HT-29 (cell line): ENCODE measurements around the gene ID2. TPM values are rescaled to one million over a fixed set of nuclear protein-coding genes. Genes with fewer than 3 reads are reported as not detected.
A peak's percentile ranks its signal among the peaks of the same experiment; 100 is the strongest.

ENCODE experiments used
- DNase-seq: peaks from one replicate; pipeline ENCODE4 v3.0.0-alpha.2; 2015; ENCODE audit warnings: low spot score
- total RNA-seq: library from RNA; depleted of rRNA; stranded (reverse); fragments of >200 nt; shearing (Covaris generic); gene quantifications from 2 replicates; pipeline ENCODE4 v1.2.3, GENCODE V29; 2014; rRNA removed

The ID2 gene, protein sequence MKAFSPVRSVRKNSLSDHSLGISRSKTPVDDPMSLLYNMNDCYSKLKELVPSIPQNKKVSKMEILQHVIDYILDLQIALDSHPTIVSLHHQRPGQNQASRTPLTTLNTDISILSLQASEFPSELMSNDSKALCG
- 152 and 161 TPM in 2 replicates for total RNA-seq

DNA sequence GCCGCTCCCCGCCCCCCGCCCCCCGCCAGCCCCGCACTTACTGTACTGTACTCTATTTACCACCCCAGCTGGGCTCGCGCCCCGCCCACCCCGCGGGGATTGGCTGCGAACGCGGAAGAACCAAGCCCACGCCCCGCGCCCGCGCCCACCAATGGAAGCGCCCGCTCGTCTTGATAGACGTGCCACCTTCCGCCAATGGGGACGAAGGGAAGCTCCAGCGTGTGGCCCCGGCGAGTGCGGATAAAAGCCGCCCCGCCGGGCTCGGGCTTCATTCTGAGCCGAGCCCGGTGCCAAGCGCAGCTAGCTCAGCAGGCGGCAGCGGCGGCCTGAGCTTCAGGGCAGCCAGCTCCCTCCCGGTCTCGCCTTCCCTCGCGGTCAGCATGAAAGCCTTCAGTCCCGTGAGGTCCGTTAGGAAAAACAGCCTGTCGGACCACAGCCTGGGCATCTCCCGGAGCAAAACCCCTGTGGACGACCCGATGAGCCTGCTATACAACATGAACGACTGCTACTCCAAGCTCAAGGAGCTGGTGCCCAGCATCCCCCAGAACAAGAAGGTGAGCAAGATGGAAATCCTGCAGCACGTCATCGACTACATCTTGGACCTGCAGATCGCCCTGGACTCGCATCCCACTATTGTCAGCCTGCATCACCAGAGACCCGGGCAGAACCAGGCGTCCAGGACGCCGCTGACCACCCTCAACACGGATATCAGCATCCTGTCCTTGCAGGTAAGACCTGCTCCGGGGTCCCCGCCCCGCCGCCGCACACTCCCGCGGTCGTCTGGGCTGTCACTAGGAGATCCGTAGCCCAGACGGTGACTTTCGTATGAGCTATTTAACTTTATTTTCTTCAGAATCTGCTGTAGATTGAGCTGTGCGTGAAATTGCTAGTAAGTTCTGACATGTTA, at the start of gene ID2:
Gene ID2, plus strand, starts transcription at position 271 of the 907 bp plus-strand sequence. Its CDS starts 110 bp downstream, at position 381.
- DNase-seq = peak; percentile 98

DNA sequence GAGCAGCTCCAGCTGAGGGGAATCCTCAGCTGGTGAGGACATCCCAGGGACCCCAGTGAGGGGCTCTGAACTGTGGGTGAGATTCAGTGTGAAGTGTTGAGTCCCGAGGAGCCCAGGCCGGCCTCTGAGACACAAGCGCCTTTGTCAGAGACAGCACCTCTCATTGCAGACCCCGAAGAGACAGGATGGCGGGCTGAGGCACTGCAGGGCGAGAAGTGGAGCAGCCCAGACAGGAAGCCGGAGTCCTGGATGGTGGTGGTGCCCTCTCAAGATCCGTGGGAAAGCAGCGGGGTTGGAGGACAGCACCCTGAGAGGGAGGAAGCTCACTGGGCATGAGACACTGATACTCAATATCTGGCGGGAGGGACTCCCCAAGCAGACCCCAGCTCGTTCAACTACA, 49.1 kb upstream of the ID2 start:
- DNase-seq = no peak

DNA sequence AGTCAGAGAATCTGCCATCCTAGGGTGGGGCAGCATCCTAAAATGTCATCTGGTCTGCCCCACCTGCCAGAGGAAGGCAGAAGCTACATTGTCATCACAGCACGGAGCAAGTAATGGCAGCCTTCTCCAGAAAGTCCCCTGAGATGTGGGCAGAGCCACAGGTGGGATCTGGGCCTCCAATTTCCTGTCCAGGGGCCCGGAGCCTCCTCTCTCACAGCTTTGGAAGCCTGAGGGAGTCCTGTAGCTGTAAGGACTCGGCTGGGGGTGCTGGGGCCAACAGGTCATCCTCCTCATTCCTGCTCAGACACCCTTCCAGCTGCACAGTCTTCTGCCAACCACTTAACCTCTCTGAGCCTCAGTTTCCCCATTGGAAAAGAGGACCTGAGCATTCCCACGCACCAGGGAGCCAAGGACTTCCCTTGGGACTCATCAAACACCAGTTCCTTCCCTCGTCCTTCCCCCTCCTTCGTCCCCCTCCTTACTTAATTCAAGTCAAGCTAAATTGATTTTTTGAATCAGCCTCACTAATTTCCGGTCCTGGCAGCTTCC, 48.6 kb upstream of the ID2 start:
- DNase-seq = no peak

GRCh38 chr2:8633735-8634313, 48.0 kb upstream of the ID2 start:
- DNase-seq = peak; percentile 62

DNA sequence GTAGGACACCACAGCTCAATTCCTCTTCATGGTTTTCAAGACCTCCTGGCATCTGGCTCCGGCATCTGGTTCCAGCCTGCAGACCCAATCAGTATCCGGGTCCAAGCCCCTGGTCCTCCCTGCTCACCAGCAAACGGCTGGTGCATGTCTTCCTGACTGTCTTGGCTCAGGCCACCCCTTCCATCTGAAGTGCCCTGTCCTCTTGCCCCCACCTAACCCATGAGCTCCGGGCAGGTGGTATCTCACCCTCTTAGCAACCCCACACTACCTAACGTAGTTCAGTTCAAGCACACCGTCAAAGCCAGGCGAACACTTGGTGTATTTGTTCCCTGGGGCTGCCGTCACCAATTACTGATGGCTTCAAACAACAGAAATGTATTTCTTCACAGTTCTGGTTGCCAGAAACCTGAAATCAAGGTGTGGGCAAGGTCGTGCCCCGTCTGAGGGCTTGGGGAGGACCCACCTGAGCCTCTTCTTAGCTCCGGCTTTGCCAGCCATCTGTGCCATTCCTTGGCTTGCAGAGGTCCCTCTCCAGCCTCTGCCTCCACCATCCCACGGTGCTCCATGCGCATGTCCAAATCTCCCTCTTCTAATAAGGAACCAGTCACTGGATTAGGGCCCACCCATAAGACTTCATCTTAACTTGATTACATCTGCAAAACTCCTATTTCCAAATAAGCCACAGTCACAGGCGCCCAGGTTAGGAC, 47.2 kb upstream of the ID2 start:
- DNase-seq = no peak

DNA sequence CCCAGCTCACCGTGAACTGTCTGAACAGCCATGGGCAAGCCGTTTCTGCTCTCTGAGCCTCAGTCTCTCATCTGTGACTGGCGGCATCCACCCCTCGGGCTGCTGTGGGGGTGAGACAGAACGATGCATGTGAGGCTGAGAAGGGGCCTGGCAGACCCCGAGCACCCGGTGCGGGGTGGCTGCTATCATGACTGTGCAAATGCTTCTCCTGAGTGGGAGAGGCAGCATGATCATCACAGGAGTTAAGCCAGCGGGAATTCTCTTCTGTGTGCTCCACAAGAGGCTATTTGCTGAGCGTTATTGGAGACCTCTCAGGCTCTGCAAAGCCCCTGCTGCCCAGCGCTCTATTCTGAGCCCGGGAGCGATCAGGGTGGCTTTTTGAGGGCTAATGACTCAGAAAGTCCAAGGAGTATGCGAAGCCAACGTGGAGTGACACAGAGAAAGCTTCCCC, 45.8 kb upstream of the ID2 start:
- no peak for DNase-seq

GRCh38 chr2:8636721-8637636, 44.9 kb upstream of the ID2 start:
- DNase-seq = no peak

- no peak for DNase-seq
Measured at GRCh38 chr2:8638327-8638726, 43.5 kb upstream of the ID2 start.

GRCh38 chr2:8639122-8639635, 42.7 kb upstream of the ID2 start:
- DNase-seq = no peak

- no peak for DNase-seq
Measured at GRCh38 chr2:8640498-8640897, 41.4 kb upstream of the ID2 start.

DNA sequence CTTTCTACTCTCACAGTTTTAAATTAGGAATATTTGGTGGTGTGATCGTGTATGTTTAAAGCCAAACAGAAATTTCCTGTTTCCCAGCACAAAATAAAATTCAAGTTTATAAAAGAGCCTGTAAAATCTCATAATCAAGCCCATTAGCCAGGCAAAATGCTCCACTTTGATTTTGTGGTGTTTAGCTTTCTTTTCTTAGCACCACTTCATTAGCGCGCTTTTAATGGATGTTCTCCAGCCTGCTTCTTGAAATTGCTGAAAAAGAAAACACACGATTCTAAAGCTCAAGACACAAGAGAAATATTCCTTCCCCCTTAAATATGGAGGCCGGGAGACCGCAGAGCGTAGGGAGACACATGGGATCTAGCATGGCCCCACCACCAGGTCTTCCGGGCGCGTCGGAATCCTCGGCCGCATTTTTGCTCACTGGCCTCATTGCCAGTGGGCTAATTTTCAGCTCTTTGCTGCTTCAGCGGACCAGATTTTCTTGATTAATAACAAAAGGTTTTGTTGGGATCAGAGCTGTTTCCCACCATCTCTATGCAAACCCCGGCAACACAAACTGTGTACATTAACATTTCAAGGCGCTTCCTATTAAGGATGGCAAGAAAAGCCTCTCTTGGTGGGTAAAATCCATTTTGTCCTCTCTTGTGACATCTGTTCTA, 40.4 kb upstream of the ID2 start:
- DNase-seq = no peak

DNA sequence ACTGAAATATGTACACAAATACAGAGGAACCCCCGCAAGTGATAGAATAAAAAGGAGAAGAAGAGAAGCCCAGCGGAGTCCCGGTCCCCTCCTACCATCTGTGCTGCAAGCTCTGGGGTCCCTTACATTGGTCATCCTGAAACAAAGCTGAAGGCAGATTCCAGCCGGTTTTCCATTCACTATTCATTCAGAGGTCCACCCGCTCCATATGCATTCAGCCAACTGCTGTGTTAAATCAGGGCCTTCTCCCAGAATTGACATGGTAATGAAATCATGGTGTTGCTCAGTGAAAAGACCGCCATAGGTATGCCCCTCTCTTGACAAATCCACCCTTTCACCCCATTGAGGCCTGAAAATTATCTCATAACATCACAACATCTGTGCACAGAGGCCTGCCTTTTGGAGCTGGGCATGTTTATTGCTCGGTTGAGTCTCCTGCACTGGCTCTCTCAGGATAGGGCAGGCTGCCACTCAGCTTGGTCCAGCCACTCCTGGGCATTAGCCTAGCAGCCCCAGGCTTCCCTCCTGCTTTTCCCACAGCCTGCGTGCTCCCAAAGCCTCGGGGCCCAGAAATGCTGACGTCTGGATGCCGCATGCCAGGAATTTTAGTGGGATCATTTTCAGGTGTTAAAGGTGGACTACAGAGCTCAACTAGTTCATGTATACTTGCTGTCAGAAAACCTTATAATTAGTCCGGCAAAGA, 39.3 kb upstream of the ID2 start:
- DNase-seq = no peak

- DNase-seq = no peak
Measured at GRCh38 chr2:8643250-8643995, 38.4 kb upstream of the ID2 start.

DNA sequence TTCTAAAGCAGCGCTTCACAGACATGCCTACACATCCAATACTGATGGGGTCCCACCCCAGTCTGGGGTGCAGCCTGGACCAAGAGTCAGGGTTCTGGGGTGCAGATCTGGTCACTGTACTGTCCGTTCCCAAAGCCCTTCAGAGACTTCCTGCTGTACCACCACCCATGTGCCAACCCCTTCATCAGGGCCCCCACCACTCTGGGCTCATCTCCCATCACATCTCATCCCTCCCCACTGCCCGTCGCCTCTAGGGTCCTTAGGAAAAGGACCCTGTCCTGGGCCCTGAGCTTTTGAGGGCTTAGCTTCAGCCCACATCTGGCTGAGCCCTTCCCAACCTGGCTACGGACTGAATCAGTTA, 37.9 kb upstream of the ID2 start:
- no peak for DNase-seq

- no peak for DNase-seq
Measured at GRCh38 chr2:8644605-8645175, 37.2 kb upstream of the ID2 start.

DNA sequence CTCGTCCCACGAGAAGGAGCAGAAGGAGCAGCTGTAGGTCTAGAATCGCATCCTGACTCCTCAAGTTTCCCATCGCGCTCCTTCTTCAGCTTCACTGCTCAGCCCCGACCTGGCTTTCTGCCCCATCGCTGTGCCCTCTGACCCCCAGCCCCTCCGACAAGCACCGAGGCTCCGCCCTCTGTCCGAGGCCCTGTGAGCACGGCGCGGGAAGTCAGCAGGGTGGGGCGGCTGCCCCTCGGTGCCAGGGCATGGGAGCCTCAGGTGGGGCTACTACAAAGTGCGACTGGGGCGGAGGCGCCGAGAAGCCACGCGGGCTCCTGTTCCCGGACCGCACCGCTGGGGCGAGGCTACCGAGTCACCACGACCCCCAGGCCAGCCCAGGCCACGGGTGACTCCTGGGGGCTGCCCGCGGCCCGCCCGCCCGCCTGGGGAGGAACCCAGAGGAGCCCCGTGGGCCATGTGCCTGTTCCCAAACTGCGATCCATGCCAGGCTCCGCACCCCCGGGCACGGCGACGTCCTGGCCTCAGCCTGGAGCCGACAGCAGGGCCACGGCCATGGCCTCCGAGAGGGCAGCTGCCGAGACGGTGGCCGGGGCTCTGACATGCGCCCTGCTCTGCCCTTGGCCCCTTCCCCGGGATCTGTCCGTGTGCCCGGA, 36.6 kb upstream of the ID2 start:
- DNase-seq = no peak

DNA sequence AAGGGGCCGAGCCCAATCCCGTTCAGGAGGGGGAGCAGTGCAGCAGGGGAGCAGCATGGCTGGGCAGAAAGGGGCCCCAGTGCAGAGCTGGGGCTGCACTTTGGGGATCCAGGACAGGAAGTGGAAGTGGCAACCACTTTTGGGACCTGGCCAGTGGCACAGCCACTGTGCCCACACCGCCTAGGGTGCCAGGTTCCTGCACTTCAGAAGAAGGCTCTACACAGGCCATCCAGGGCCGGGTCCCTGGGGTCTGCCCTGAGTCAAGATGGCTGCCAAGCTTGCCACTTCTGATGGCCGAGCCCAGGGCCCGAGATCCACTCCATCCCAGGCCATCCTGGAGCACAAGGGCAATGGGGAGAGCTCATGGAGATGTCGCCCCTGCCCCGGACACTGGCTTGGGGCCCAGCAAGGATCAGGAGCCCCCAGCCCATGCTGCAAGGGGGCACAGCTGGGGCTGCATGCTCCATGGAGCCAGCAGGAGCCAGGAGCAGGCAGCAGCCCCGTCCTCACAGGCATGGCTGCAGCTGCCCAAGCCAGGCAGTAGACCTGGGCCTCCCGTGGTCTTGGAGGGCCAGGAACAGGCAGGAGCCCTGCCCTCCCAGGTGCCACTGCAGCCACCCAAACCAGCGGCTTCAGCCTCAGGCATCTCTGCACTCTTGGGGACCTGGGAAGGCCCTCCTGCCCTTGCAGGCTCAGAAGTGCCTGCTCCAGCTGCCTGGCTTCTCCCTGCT, 35.0 kb upstream of the ID2 start:
- no peak for DNase-seq
